K562 (cell line): ENCODE results near the gene PSMD2. TPM values are rescaled to one million over a fixed set of nuclear protein-coding genes. Genes with fewer than 3 reads are reported as not detected.

ENCODE experiments used
- CAMTA2 ChIP-seq: fragments of 250-450 bp; sonication (Bioruptor Pico); conservative IDR thresholded peaks from 2 replicates; pipeline ENCODE4 v1.5.1; 2022
- CBFB ChIP-seq: sonication (generic); formaldehyde crosslinking; IDR thresholded peaks from 2 replicates; pipeline ENCODE4 v1.4.0; 2020; ENCODE audit warnings: mild to moderate bottlenecking, missing genetic modification reagents
- CHD1 ChIP-seq: fragments of 200-600 bp; sonication (generic); IDR thresholded peaks from one replicate; pipeline ENCODE4 v1.6.1; 2012; ENCODE audit warnings: mild to moderate bottlenecking, moderate library complexity, low read length, inconsistent platforms
- CTCF ChIP-seq, 3 experiments: IDR thresholded peaks in 2 of 3; conservative IDR thresholded peaks in 1 of 3; 2 replicates each; pipeline ENCODE4 v1.5.1; 2011 to 2012; ENCODE audit warnings: low read length in 3 of 3, mild to moderate bottlenecking in 3 of 3, control low read depth in 2 of 3, improper control_type of control experiment in 1 of 3, inconsistent platforms in 1 of 3, low read depth in 1 of 3, mixed read lengths in 1 of 3, moderate library complexity in 1 of 3; ENCODE audit not compliant: insufficient read depth in 2 of 3
- DNMT1 ChIP-seq: fragments of 450-650 bp; IDR thresholded peaks from 2 replicates; pipeline ENCODE4 v1.6.1; 2016; ENCODE audit warnings: antibody characterized with exemption, mild to moderate bottlenecking
- ELF1 ChIP-seq: fragments of 200-800 bp; sonication (Bioruptor generic); IDR thresholded peaks from 2 replicates; pipeline ENCODE4 v1.6.1; 2016; ENCODE audit warnings: missing genetic modification characterization, missing compliant biosample characterization
- NFXL1 ChIP-seq: fragments of 450-650 bp; formaldehyde crosslinking; IDR thresholded peaks from 2 replicates; pipeline ENCODE4 v1.4.0; 2021; ENCODE audit warnings: mild to moderate bottlenecking
- PATZ1 ChIP-seq: fragments of 250-450 bp; sonication (Bioruptor Pico); IDR thresholded peaks from 2 replicates; pipeline ENCODE4 v1.5.0; 2020; ENCODE audit warnings: mild to moderate bottlenecking, borderline replicate concordance
- PPARD ChIP-seq: fragments of 250-450 bp; sonication (Bioruptor Pico); IDR thresholded peaks from 2 replicates; pipeline ENCODE4 v1.8.0; 2022; ENCODE audit warnings: inconsistent platforms, mild to moderate bottlenecking, moderate library complexity
- ZBTB40 ChIP-seq, 2 experiments: fragments of 450-650 bp in 1 of 2; sonication (generic) in 1 of 2; formaldehyde crosslinking in 1 of 2; IDR thresholded peaks; 2 replicates each; pipeline versions ENCODE4 v1.7.1 to v1.9.0; 2016 to 2022; ENCODE audit warnings: inconsistent platforms in 1 of 2, mild to moderate bottlenecking in 1 of 2, missing genetic modification reagents in 1 of 2
- ZNF740 ChIP-seq, 3 experiments: fragments of 200-800 bp in 1 of 3; sonication (Bioruptor generic) in 1 of 3; sonication (generic) in 1 of 3; formaldehyde crosslinking in 1 of 3; IDR thresholded peaks; 2 replicates each; pipeline versions ENCODE4 v1.6.1 to v1.8.0; 2016 to 2022; ENCODE audit warnings: mild to moderate bottlenecking in 2 of 3, missing compliant biosample characterization in 2 of 3, missing genetic modification characterization in 2 of 3, missing genetic modification reagents in 1 of 3
- polyA plus RNA-seq, 8 experiments: library from polyadenylated mRNA; depleted of rRNA in 4 of 8; stranded (reverse) in 5 of 8; unstranded in 3 of 8; fragments of >200 nt; fragmentation: Nextera tagmentation in 2 of 8; fragmentation: Illumina TruSeq in 1 of 8; extraction: Ambion mirVana in 2 of 8; extraction: Trizol in 1 of 8; gene quantifications; 2 replicates each; pipeline versions ENCODE4 v1.2.1 to v1.2.3, GENCODE V29; 2011 to 2014; ENCODE audit warnings: inconsistent platforms in 1 of 8, missing spikeins in 1 of 8
- total RNA-seq, 7 experiments: library from RNA; depleted of rRNA in 6 of 7; stranded (reverse); fragments of >200 nt in 6 of 7; fragmentation: Illumina TruSeq in 2 of 7; extraction: Trizol in 2 of 7; gene quantifications; 2 replicates each; pipeline versions ENCODE4 v1.2.1 to v1.2.3, GENCODE V29; 2011 to 2021; ENCODE audit warnings: low replicate concordance in 1 of 7

The PSMD2 gene
- total and polyA plus RNA-seq, 9 of the 15 experiments (the other 6 are each of a cell fraction or from before 2014, with no cell fraction given), result 152 to 484 (median 295) TPM

DNA sequence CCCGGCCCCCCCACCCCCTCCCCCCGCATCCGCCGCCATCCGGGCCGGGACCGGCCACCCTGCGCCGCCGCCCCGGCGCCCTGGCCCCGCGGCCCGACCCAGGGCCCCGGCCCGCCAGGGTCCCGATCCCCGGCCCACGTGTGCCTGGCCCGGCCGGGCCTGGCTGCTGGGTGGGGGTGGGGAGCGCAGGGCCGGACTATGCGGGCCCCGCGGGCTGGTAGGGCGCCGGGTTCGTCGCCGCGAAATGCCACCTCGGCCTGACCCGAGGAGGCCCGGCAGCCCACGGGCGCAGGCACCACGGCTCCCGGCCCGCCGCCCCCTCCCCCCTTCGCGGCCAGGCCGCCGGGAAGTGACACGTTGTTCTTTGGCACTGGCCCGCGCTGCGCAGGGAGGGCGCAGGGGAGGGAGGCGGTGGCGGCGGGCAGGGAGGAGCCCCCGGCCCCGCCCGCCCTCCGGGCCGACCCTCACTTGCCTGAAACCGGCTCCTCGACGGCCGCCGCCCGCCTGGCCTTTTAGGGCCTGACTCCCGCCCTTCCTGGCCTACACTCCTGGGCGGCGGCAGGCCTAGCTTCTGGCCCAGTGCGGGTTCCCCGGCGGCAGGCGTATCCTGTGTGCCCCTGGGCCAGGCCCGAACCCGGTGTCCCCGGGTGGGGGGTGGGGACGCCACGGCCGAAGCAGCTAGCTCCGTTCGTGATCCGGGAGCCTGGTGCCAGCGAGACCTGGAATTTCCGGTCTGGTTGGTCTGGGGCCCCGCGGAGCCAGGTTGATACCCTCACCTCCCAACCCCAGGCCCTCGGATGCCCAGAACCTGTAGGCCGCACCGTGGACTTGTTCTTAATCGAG, 15.9 kb downstream of the PSMD2 start (continued):
- TF ChIP-seq ZBTB40 (IDR thresholded peaks at IDR 0.05) (peak; percentile 45; the same call in 1 of the 2 replicates), ZBTB40 (CRISPR knock-in tag; IDR thresholded peaks at IDR 0.05) (0 out of 2 replicates have a peak, but pooled peaks have one; percentile 14), PPARD (CRISPR knock-in tag) (no peak), CBFB (CRISPR knock-in tag) (0 out of 2 replicates have a peak, but pooled peaks have one; percentile 39), CAMTA2 (CRISPR knock-in tag) (no peak), NFXL1 (CRISPR knock-in tag) (no peak), DNMT1 (no peak), ELF1 (peak; percentile 63), ZNF740 (CRISPR knock-in tag; IDR thresholded peaks at IDR 0.05) (no peak; the same call in 1 of the 2 replicates), ZNF740 (tag; IDR thresholded peaks at IDR 0.05) (peak in 1 of 2 experiments; percentile 86; a peak in 2 of 4 replicates), CHD1 (peak; percentile 69), PATZ1 (CRISPR knock-in tag) (no peak), CTCF (IDR thresholded peaks at IDR 0.05 in 2 of 3, conservative IDR thresholded peaks at IDR 0.05 in 1 of 3; ENCODE audit: insufficient read depth in 2 of 3, low read depth in 1 of 3, low read length in 3 of 3) (no peak)
